Activated CD4-positive, CD25-positive, alpha-beta regulatory T cell treated with anti-CD3 and anti-CD28 coated beads, Interleukin-2, amount 50 U/mL, for 16 hours (primary cell): ENCODE data around the gene IFNA6.

Source experiments
- DNase-seq: peaks from one replicate; pipeline ENCODE4 v3.0.0-alpha.2; 2020; ENCODE audit warnings: low read depth, low spot score

The IFNA6 gene

GRCh38 chr9:21331676-21332402 is 18.8 kb downstream of the IFNA6 start:
- DNase-seq: no peak

- DNase-seq: no peak
Measured at GRCh38 chr9:21326526-21327139, 24.1 kb downstream of the IFNA6 start.

- no peak for DNase-seq
Measured at GRCh38 chr9:21324047-21324446, 26.6 kb downstream of the IFNA6 start.

- no peak for DNase-seq
Measured at GRCh38 chr9:21322911-21323461, 27.7 kb downstream of the IFNA6 start.

- no peak for DNase-seq
Measured at GRCh38 chr9:21320465-21320864, 30.2 kb downstream of the IFNA6 start.

GRCh38 chr9:21317956-21318923 is 32.4 kb downstream of the IFNA6 start:
- DNase-seq: no peak

- DNase-seq: no peak
Measured at GRCh38 chr9:21316860-21317259, 33.8 kb downstream of the IFNA6 start.

- DNase-seq: no peak
Measured at GRCh38 chr9:21316032-21316842, 34.5 kb downstream of the IFNA6 start.

- no peak for DNase-seq
Measured at GRCh38 chr9:21314152-21314551, 36.5 kb downstream of the IFNA6 start.

GRCh38 chr9:21311889-21312288 is 38.8 kb downstream of the IFNA6 start:
- no peak for DNase-seq

GRCh38 chr9:21305213-21305612 is 45.5 kb downstream of the IFNA6 start, which contains the start of gene IFNA5:
TSS of gene IFNA5 (minus strand) at chr9:21305313. CDS start at chr9:21305256, 57 bp downstream.
- DNase-seq: no peak
